SK-N-SH (cell line): ENCODE results near the gene PRX.

ENCODE experiments used
- CTCF ChIP-seq: fragments of 200-600 bp; sonication (generic); IDR thresholded peaks from 2 replicates; pipeline ENCODE4 v1.6.1; 2017; ENCODE audit warnings: antibody characterized with exemption, mild to moderate bottlenecking, moderate library complexity
- EP300 ChIP-seq, 2 experiments: IDR thresholded peaks; 2 replicates each; pipeline versions ENCODE4 v1.4.0 to v1.6.1; 2012; ENCODE audit warnings: borderline replicate concordance in 1 of 2, low read depth in 1 of 2, low read length in 1 of 2
- MAX ChIP-seq: IDR thresholded peaks from 2 replicates; pipeline ENCODE4 v1.4.0; 2012; ENCODE audit warnings: low read depth
- TEAD4 ChIP-seq: IDR thresholded peaks from 2 replicates; pipeline ENCODE4 v1.4.0; 2012; ENCODE audit warnings: mild to moderate bottlenecking, borderline replicate concordance; ENCODE audit not compliant: insufficient read depth

GRCh38 chr19:40425450-40426287 is 12.5 kb upstream of the PRX start, which contains the start of gene SERTAD1:
- TF ChIP-seq EP300 (IDR thresholded peaks at IDR 0.05; ENCODE audit: borderline replicate concordance in 1 of 2, low read depth in 1 of 2, low read length in 1 of 2) = no peak
- TF ChIP-seq TEAD4 = peak; percentile 56; the same call in 1 of the 2 replicates
- peak; percentile 77 for TF ChIP-seq CTCF
- TF ChIP-seq MAX = peak; percentile 21; the same call in 1 of the 2 replicates
